Mammary epithelial cell (primary cell): ENCODE measurements around the gene MAST1.

Source experiments
- EZH2 ChIP-seq: IDR thresholded peaks from 2 replicates; pipeline ENCODE4 v1.6.1; 2012; ENCODE audit warnings: low read length, inconsistent platforms, borderline replicate concordance
- TF ChIP-seq, protein P1 (sequence below), 2 donors: IDR thresholded peaks in 1 of 2; conservative IDR thresholded peaks in 1 of 2; 2 replicates each; pipeline ENCODE4 v1.5.1; 2011 to 2012; ENCODE audit warnings: inconsistent platforms in 2 of 2, low read length in 2 of 2, mild to moderate bottlenecking in 2 of 2, control low read depth in 1 of 2, low read depth in 1 of 2; ENCODE audit not compliant: insufficient read depth in 1 of 2; ENCODE audit errors: extremely low read depth in 1 of 2

DNA sequence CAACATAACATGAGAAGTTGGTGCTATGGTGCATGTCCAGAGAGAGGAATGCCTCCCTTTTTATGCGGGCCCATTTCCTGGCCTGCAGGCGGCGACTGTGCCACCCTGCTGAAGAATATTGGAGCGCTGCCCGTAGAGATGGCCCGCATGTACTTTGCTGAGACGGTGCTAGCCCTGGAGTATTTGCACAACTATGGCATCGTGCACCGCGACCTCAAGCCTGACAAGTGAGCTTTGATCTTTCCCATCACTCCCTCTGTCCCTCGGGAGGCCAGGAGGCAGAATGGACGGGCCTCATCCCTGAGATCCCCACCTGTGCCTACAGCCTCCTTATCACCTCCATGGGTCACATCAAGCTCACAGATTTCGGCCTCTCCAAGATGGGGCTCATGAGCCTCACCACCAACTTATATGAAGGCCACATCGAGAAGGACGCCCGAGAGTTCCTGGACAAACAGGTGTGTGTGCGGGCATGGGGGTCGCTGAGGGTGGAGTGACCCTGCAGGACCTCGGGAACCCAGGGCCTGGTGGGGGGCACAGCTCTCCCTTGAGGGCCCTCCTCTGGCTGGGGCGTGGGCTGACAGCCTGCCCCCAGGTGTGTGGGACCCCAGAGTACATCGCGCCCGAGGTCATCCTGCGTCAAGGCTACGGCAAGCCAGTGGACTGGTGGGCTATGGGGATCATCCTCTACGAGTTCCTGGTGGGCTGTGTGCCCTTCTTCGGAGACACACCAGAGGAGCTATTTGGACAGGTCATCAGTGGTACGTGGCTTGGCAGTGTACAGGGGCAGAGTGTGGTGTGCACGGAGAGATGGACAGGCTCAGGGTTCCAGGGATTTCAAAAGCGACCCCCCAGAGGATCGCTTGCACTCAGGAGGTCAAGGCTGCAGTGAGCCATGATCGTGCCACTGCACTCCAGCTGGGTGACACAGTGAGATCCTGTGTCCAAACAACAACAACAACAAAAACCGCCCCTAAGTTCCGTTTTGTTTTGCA, 26.7 kb downstream of the MAST1 start:
- TF ChIP-seq, protein P1, sequence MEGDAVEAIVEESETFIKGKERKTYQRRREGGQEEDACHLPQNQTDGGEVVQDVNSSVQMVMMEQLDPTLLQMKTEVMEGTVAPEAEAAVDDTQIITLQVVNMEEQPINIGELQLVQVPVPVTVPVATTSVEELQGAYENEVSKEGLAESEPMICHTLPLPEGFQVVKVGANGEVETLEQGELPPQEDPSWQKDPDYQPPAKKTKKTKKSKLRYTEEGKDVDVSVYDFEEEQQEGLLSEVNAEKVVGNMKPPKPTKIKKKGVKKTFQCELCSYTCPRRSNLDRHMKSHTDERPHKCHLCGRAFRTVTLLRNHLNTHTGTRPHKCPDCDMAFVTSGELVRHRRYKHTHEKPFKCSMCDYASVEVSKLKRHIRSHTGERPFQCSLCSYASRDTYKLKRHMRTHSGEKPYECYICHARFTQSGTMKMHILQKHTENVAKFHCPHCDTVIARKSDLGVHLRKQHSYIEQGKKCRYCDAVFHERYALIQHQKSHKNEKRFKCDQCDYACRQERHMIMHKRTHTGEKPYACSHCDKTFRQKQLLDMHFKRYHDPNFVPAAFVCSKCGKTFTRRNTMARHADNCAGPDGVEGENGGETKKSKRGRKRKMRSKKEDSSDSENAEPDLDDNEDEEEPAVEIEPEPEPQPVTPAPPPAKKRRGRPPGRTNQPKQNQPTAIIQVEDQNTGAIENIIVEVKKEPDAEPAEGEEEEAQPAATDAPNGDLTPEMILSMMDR (conservative IDR thresholded peaks at IDR 0.05 in 1 of 2, IDR thresholded peaks at IDR 0.05 in 1 of 2; ENCODE audit: extremely low read depth in 1 of 2, insufficient read depth in 1 of 2, low read depth in 1 of 2, low read length in 2 of 2) = no peak
- TF ChIP-seq EZH2 = no peak
